Measurements from ENCODE around the gene MAP2K6. TPM values are rescaled to one million over a fixed set of nuclear protein-coding genes. Genes with fewer than 3 reads are reported as not detected.

Gene MAP2K6
- total RNA-seq, 1 donor from 2014 or later = 10.1 TPM

DNA sequence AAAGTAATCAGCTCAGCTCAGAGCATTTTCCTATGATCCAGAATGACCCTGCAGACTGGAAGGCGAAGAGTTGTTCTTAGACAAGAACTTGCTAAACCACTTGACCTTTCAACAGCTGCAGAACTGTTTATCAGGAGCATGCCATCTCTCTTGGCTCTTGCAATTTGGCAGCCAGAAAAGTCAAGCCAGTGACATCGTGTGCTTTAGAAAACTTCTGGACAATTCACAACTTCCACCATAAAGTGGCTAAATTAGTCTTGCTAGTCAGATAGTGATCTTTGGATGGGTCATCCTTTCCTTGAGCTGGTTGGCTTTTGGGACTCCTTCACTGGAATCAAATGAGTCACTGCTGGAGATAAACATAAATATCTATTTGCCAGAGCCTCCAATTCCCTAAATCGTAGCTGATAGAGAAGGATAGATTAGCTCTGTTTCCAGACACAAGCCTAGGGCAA lies 146.5 kb downstream of the MAP2K6 start:
- FAIRE-seq (no peak), DNase-seq (ENCODE audit: low read depth) (no peak)
- no peaks in the 10 kb centered on the region for H3K79me2 ChIP-seq (ENCODE audit: insufficient read depth, low read length)
- Mint-ChIP-seq H3K4me1 (ENCODE audit: low read depth, unreplicated experiment) (no peaks in the 10 kb centered on the region), H3K9me3 (ENCODE audit: unreplicated experiment) (no peaks in the 10 kb centered on the region), H3K4me3 (ENCODE audit: unreplicated experiment) (no peak overlapping the region), H3K27ac (ENCODE audit: unreplicated experiment) (no peak overlapping the region), H3K36me3 (ENCODE audit: low read depth, unreplicated experiment) (no peaks in the 10 kb centered on the region), H3K27me3 (ENCODE audit: low read depth, unreplicated experiment) (no peaks in the 10 kb centered on the region)
- no peak overlapping the region for H3K9ac ChIP-seq (ENCODE audit: low read length)
- H2AFZ ChIP-seq (ENCODE audit: low read depth, low read length) = no peak overlapping the region
- no peak overlapping the region for H3K4me3 ChIP-seq (ENCODE audit: insufficient read depth, low read depth, low read length)
- no peak overlapping the region for H3K27ac ChIP-seq (ENCODE audit: low read depth, low read length)
- H3K9me3 ChIP-seq (ENCODE audit: insufficient read depth, low read depth, low read length) = no peaks in the 10 kb centered on the region
- H4K20me1 ChIP-seq (ENCODE audit: insufficient read depth, low read length) = no peaks in the 10 kb centered on the region
- no peaks in the 10 kb centered on the region for H3K36me3 ChIP-seq (ENCODE audit: insufficient read depth, low read length)
- H3K4me2 ChIP-seq (ENCODE audit: low read length) = no peak overlapping the region
- H3K27me3 ChIP-seq (ENCODE audit: insufficient read depth, low read length) = no peaks in the 10 kb centered on the region
- H3K4me1 ChIP-seq (ENCODE audit: insufficient read depth, low read length) = no peaks in the 10 kb centered on the region
- no peak for TF ChIP-seq EZH2 (IDR thresholded peaks at IDR 0.05; ENCODE audit: insufficient read depth, low read length)
- TF ChIP-seq, protein P1, sequence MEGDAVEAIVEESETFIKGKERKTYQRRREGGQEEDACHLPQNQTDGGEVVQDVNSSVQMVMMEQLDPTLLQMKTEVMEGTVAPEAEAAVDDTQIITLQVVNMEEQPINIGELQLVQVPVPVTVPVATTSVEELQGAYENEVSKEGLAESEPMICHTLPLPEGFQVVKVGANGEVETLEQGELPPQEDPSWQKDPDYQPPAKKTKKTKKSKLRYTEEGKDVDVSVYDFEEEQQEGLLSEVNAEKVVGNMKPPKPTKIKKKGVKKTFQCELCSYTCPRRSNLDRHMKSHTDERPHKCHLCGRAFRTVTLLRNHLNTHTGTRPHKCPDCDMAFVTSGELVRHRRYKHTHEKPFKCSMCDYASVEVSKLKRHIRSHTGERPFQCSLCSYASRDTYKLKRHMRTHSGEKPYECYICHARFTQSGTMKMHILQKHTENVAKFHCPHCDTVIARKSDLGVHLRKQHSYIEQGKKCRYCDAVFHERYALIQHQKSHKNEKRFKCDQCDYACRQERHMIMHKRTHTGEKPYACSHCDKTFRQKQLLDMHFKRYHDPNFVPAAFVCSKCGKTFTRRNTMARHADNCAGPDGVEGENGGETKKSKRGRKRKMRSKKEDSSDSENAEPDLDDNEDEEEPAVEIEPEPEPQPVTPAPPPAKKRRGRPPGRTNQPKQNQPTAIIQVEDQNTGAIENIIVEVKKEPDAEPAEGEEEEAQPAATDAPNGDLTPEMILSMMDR (IDR thresholded peaks at IDR 0.05; ENCODE audit: insufficient read depth, low read depth, low read length) = no peak

DNA sequence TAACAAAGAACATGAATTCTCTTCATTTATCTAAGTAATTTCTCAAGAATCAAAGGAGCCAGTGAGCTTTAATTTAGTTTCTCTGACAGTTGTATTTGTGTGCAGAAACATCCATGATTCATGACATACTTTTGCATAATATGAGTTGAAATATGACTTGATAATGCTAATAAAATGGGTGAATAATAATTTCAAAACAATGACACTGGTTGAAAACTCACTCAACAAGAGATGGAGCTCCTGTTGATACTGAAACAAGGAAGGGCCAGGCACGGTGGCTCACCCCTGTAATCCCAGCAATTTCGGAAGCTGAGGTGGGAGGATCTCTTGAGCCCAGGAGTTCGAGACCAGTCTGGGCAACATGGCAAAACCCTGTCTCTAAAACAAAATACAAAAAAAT lies 147.0 kb downstream of the MAP2K6 start:
- no peak overlapping the region for H3K9ac ChIP-seq (ENCODE audit: low read length)
- no peaks in the 10 kb centered on the region for H3K36me3 ChIP-seq (ENCODE audit: insufficient read depth, low read length)
- Mint-ChIP-seq H3K4me1 (ENCODE audit: low read depth, unreplicated experiment) (no peaks in the 10 kb centered on the region), H3K4me3 (ENCODE audit: unreplicated experiment) (no peak overlapping the region), H3K27ac (ENCODE audit: unreplicated experiment) (no peak overlapping the region), H3K36me3 (ENCODE audit: low read depth, unreplicated experiment) (no peaks in the 10 kb centered on the region), H3K9me3 (ENCODE audit: unreplicated experiment) (no peaks in the 10 kb centered on the region), H3K27me3 (ENCODE audit: low read depth, unreplicated experiment) (no peaks in the 10 kb centered on the region)
- no peaks in the 10 kb centered on the region for H3K27me3 ChIP-seq (ENCODE audit: insufficient read depth, low read length)
- H3K4me1 ChIP-seq (ENCODE audit: insufficient read depth, low read length) = no peaks in the 10 kb centered on the region
- H3K79me2 ChIP-seq (ENCODE audit: insufficient read depth, low read length) = no peaks in the 10 kb centered on the region
- H3K9me3 ChIP-seq (ENCODE audit: insufficient read depth, low read depth, low read length) = no peaks in the 10 kb centered on the region
- no peak overlapping the region for H3K4me2 ChIP-seq (ENCODE audit: low read length)
- no peak overlapping the region for H2AFZ ChIP-seq (ENCODE audit: low read depth, low read length)
- H4K20me1 ChIP-seq (ENCODE audit: insufficient read depth, low read length) = no peaks in the 10 kb centered on the region
- DNase-seq (ENCODE audit: low read depth) (no peak), FAIRE-seq (no peak)
- TF ChIP-seq, protein P1 (IDR thresholded peaks at IDR 0.05; ENCODE audit: insufficient read depth, low read depth, low read length) = no peak
- no peak for TF ChIP-seq EZH2 (IDR thresholded peaks at IDR 0.05; ENCODE audit: insufficient read depth, low read length)
- no peak overlapping the region for H3K4me3 ChIP-seq (ENCODE audit: insufficient read depth, low read depth, low read length)
- no peak overlapping the region for H3K27ac ChIP-seq (ENCODE audit: low read depth, low read length)

DNA sequence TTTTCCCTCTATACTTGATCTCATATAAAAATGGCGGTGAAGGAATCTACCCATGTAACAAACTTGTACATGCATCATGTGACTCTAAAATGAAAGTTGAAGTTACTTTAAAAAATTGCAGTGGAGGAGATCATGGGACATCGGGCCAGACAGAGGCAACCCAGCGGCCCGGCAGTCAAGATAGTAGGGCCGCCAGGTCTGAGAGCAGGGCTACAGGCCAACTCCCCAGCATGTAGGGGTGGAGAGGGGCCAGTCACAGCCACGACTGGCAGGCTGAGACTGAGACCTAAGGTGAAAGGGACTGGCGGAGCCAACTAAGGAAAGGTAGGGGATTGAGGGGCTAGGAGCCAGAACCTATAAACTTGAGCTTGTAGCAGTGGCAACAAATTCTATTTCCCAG lies 150.9 kb downstream of the MAP2K6 start:
- no peaks in the 10 kb centered on the region for H3K27me3 Mint-ChIP-seq (ENCODE audit: low read depth, unreplicated experiment)
- Histone ChIP-seq H3K9me3 (ENCODE audit: insufficient read depth, low read depth, low read length) (no peaks in the 10 kb centered on the region), H3K79me2 (ENCODE audit: insufficient read depth, low read length) (no peaks in the 10 kb centered on the region), H3K27ac (ENCODE audit: low read depth, low read length) (no peak overlapping the region), H3K27me3 (ENCODE audit: insufficient read depth, low read length) (no peaks in the 10 kb centered on the region), H4K20me1 (ENCODE audit: insufficient read depth, low read length) (no peaks in the 10 kb centered on the region), H2AFZ (ENCODE audit: low read depth, low read length) (no peak overlapping the region), H3K4me3 (ENCODE audit: insufficient read depth, low read depth, low read length) (no peak overlapping the region), H3K36me3 (ENCODE audit: insufficient read depth, low read length) (no peaks in the 10 kb centered on the region), H3K9ac (ENCODE audit: low read length) (no peak overlapping the region), H3K4me2 (ENCODE audit: low read length) (no peak overlapping the region), H3K4me1 (ENCODE audit: insufficient read depth, low read length) (no peaks in the 10 kb centered on the region)
- DNase-seq (ENCODE audit: low read depth) (no peak), FAIRE-seq (no peak)
- no peak overlapping the region for H3K4me3 Mint-ChIP-seq (ENCODE audit: unreplicated experiment)
- no peaks in the 10 kb centered on the region for H3K9me3 Mint-ChIP-seq (ENCODE audit: unreplicated experiment)
- H3K27ac Mint-ChIP-seq (ENCODE audit: unreplicated experiment) = no peak overlapping the region
- no peak for TF ChIP-seq EZH2 (IDR thresholded peaks at IDR 0.05; ENCODE audit: insufficient read depth, low read length)
- TF ChIP-seq, protein P1 (IDR thresholded peaks at IDR 0.05; ENCODE audit: insufficient read depth, low read depth, low read length) = no peak
- H3K4me1 Mint-ChIP-seq (ENCODE audit: low read depth, unreplicated experiment) = no peaks in the 10 kb centered on the region
- no peaks in the 10 kb centered on the region for H3K36me3 Mint-ChIP-seq (ENCODE audit: low read depth, unreplicated experiment)

Measured in astrocyte (in vitro differentiated cells and primary cell).